Vagina (tissue), 2 donors: Measurements from ENCODE around the gene FOXN1.

Source experiments
- CTCF ChIP-seq, 3 experiments: fragments of 450-650 bp in 2 of 3; fragments of 200-600 bp in 1 of 3; sonication (generic) in 1 of 3; IDR thresholded peaks; one replicate each; pipeline ENCODE4 v1.5.1; 2017 to 2019; ENCODE audit warnings: antibody characterized with exemption in 3 of 3, mild to moderate bottlenecking in 2 of 3, moderate library complexity in 2 of 3
- POLR2AphosphoS5 ChIP-seq, 2 donors: sonication (generic); formaldehyde crosslinking; IDR thresholded peaks; one replicate each; pipeline ENCODE4 v1.9.0; 2017; ENCODE audit warnings: antibody characterized with exemption in 2 of 2, mild to moderate bottlenecking in 2 of 2, low read depth in 1 of 2; ENCODE audit not compliant: insufficient read depth in 1 of 2

GRCh38 chr17:28578246-28579195 is 72.4 kb downstream of the FOXN1 start:
- TF ChIP-seq POLR2AphosphoS5 (IDR thresholded peaks at IDR 0.05; ENCODE audit: insufficient read depth in 1 of 2, low read depth in 1 of 2): no peak
- no peak for TF ChIP-seq CTCF (IDR thresholded peaks at IDR 0.05)
